ENCODE data around the gene MAST4.

MAST4 gene

GRCh38 chr5:66874004-66874403, 277.8 kb downstream of the MAST4 start:
- DNase-seq (ENCODE audit: low read depth in 2 of 2): no peak

- no peak for DNase-seq (ENCODE audit: low read depth in 2 of 2)
Observed at GRCh38 chr5:66875315-66875714, 279.1 kb downstream of the MAST4 start.

DNA sequence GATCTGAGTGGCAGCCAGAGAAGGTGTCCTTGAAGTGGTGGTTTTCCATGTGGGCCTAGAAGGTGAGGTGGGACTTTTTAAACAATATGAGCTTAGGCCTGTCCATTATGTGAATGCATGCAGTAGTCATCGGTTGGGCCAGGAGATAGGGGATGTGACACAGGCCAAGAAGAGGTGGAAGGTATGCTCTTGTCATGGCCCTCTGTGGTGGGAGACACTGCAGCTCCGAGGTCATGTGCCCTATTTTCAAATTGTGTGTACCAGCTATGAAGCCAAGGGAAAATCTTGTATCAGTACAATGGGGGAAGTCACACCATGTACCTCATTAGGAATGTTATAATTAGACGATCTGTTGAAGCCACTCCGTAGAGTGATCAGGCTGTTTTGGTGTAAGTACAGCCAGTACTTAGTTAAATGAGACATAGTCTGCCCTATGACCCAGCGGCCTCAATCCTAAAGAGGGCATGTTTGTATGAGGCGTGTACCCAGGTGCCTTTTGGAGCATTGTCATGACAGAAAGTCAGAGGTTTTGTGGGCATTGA, 280.1 kb downstream of the MAST4 start:
- DNase-seq (ENCODE audit: low read depth in 2 of 2): no peak

DNA sequence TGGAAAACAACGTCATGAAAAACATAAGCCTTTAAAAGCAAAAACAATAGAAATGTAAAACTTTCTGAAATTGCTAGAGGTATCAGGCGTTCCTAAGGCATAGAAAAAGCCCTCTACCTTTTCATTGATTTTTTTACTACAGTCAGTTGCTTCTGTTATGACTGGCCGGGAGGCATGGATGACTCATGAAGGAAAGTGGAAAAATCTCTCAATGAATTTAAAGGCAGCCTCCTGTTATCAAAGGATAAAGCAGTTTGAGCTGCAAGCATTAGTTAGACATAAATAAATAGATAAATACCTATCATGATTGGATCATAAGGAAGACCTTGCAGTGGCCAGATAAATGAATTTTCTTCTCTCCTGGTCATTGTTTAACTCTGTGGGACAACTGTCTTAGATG, 281.6 kb downstream of the MAST4 start:
- DNase-seq (ENCODE audit: low read depth in 2 of 2): no peak

- no peak for DNase-seq (ENCODE audit: low read depth in 2 of 2)
Observed at GRCh38 chr5:66880401-66880800, 284.2 kb downstream of the MAST4 start.

GRCh38 chr5:66881480-66882161, 285.4 kb downstream of the MAST4 start:
- no peak for DNase-seq (ENCODE audit: low read depth in 2 of 2)

GRCh38 chr5:66882606-66883227, 286.5 kb downstream of the MAST4 start:
- DNase-seq (ENCODE audit: low read depth in 2 of 2): no peak

- DNase-seq (ENCODE audit: low read depth in 2 of 2): no peak
Observed at GRCh38 chr5:66884564-66885243, 288.5 kb downstream of the MAST4 start.

GRCh38 chr5:66886941-66887340, 290.7 kb downstream of the MAST4 start:
- DNase-seq (ENCODE audit: low read depth in 2 of 2): no peak

- DNase-seq (ENCODE audit: low read depth in 2 of 2): no peak
Observed at GRCh38 chr5:66888613-66889012, 292.4 kb downstream of the MAST4 start.

DNA sequence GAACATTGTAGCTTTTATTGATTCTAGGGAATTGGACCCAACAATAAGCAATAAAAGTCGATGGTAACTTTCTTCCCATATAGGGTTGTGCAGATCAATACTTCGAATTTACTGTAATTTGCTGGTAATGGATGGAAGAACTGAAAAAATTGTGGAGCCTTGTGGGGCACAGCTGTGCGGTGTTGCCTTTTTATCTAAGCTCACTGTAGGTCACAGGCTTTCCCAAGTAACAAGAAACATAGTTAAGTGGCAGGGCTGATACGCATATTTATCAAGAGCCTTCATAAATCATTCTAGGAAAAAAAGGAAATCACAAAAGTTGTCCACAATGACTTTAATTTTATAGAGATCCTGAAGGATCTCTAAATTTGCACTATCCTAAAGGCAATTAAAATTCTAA, 292.9 kb downstream of the MAST4 start:
- DNase-seq (ENCODE audit: low read depth in 2 of 2): no peak

DNA sequence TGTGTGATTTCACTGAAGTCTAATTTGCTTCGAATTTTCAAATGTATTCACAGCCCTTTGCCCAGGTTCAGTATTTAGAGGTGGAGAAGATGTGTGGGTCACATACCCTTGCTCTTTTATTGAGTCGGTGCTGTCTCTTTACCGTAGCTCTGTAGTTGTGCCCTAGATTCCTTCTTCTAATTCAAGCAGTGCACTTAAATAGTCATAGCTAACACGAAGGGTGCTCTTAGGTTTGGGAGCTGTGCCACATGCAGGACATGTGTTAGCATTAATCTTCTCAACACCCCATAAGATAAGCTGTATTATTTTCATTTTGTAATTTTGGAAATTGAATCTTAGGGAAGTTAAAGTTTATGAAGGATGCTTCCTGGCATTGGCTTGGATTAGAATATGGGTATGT, 293.3 kb downstream of the MAST4 start:
- DNase-seq (ENCODE audit: low read depth in 2 of 2): no peak

- DNase-seq (ENCODE audit: low read depth in 2 of 2): no peak
Observed at GRCh38 chr5:66891184-66891925, 295.2 kb downstream of the MAST4 start.

GRCh38 chr5:66892716-66893115, 296.5 kb downstream of the MAST4 start:
- DNase-seq (ENCODE audit: low read depth in 2 of 2): no peak

DNA sequence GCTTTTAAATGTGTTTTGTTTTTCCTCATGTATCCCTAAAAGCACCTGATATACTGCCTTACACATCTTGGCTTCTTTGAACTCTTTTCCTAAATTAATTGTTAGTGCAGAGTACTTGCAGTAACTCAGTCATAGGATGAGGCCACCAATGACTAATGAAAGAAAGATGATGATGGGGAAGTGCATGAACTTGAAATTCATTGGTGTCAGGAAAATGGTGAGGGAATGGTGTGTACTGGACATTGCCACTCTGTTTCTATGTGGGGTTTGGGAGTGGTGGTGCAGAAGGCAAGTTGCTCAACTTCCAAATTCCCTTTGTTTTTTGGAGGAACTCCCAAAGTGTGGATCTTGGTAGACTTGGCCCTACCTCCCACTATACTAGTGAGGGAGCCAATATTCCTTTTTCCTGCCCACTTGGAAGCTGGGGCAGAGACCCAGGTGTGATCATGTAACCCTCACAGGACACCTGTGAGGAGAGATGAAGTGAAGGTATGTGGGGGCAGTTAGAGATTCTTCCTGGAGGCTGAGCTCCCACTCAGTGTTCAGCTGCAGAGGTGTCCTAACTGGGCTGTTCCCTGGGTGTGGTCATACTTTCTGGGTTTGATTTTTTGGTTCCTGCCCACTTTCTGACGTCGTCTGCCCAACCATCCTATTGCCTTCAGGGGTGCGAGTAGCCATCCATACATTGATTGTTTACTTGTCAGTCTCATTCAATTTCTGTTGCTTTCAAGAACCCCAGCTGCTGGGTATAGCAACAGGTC, 298.5 kb downstream of the MAST4 start:
- no peak for DNase-seq (ENCODE audit: low read depth in 2 of 2)

- no peak for DNase-seq (ENCODE audit: low read depth in 2 of 2)
Observed at GRCh38 chr5:66896171-66896570, 300.0 kb downstream of the MAST4 start.

- no peak for DNase-seq (ENCODE audit: low read depth in 2 of 2)
Observed at GRCh38 chr5:66897356-66897755, 301.2 kb downstream of the MAST4 start.

GRCh38 chr5:66898241-66898995, 302.2 kb downstream of the MAST4 start:
- no peak for DNase-seq (ENCODE audit: low read depth in 2 of 2)

- DNase-seq (ENCODE audit: low read depth in 2 of 2): no peak
Observed at GRCh38 chr5:66903218-66903617, 307.0 kb downstream of the MAST4 start.

DNA sequence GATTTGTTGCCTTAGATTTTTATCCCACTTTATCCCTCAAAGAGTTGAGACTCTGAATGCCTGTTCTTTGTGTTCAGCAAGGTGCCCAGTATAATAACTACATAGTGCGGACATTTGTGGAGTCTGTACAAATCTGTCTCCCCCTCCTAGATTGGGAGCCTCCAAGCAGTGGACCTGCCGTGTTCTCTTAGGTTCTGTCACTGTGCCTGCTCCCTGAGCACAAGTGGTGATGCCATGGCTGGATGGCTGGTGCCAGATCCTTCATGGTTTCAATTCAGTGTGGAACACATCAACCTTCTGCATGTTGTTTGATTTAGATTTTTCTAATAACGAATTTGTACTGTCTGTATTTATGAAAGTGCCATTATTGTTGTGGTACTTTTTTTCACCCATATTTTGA, 307.5 kb downstream of the MAST4 start:
- DNase-seq (ENCODE audit: low read depth in 2 of 2): no peak

DNA sequence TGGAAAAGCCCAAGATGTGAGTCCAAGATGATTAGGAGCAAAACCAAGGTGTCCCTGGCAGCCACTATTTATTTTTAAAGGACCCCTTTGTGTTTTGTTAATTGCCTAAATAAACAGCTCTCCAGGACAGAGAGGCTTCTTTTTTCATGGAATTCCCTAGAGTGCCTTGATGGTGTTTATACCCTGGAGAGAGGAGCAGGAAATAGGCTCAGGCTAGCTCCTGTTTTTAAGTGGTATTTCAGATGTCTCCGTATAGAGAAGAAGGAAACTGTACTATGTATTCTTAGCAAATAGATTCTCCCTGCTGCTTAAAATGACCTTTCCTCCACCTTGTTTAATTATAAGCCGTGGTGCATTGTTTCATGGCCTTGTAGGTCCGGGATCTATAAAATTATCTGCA, 308.0 kb downstream of the MAST4 start:
- DNase-seq (ENCODE audit: low read depth in 2 of 2): no peak
